Amniotic epithelial cell (primary cell): ENCODE results near the gene HIRA.
"Not testable (repeated sequence)": the region's sequence is repeated elsewhere in the genome, so short reads cannot be mapped to it uniquely, and the experiment has no call there.

ENCODE experiments used
- DNase-seq: peaks from one replicate; pipeline ENCODE4 v3.0.0-alpha.2; 2010; ENCODE audit warnings: low read depth

The HIRA gene

GRCh38 chr22:19463008-19463407 lies 31.5 kb upstream of the HIRA start:
- no peak for DNase-seq

- no peak for DNase-seq
Measured at GRCh38 chr22:19461506-19461905, 30.0 kb upstream of the HIRA start.

- DNase-seq, result no peak
Measured at GRCh38 chr22:19460036-19460435, 28.5 kb upstream of the HIRA start.

- DNase-seq, result no peak
Measured at GRCh38 chr22:19457828-19458428, 26.4 kb upstream of the HIRA start.

- no peak for DNase-seq
Measured at GRCh38 chr22:19456541-19456940, 25.0 kb upstream of the HIRA start.

- DNase-seq, result no peak
Measured at GRCh38 chr22:19455585-19456370, 24.2 kb upstream of the HIRA start.

GRCh38 chr22:19455033-19455432 lies 23.5 kb upstream of the HIRA start:
- no peak for DNase-seq

GRCh38 chr22:19454156-19454555 lies 22.6 kb upstream of the HIRA start:
- no peak for DNase-seq

- DNase-seq, result no peak
Measured at GRCh38 chr22:19453718-19454117, 22.2 kb upstream of the HIRA start.

- no peak for DNase-seq
Measured at GRCh38 chr22:19451570-19451969, 20.0 kb upstream of the HIRA start.

GRCh38 chr22:19450363-19451175 lies 19.0 kb upstream of the HIRA start:
- no peak for DNase-seq

GRCh38 chr22:19449422-19449767 lies 17.9 kb upstream of the HIRA start:
- DNase-seq, result no peak

- DNase-seq, result no peak
Measured at GRCh38 chr22:19448739-19449421, 17.3 kb upstream of the HIRA start.

- DNase-seq, result peak; percentile 65
Measured at GRCh38 chr22:19448076-19448607, 16.6 kb upstream of the HIRA start.

GRCh38 chr22:19447330-19448075 lies 16.0 kb upstream of the HIRA start, which contains the start of gene C22orf39:
TSS of gene C22orf39 (minus strand) at chr22:19447711. CDS start at chr22:19447688, 23 bp downstream.
- peak; percentile 90 for DNase-seq

GRCh38 chr22:19446603-19447329 lies 15.2 kb upstream of the HIRA start:
- peak; percentile 11 for DNase-seq

- not testable (repeated sequence) for DNase-seq
Measured at GRCh38 chr22:19445279-19445982, 13.9 kb upstream of the HIRA start.

GRCh38 chr22:19443544-19444211 lies 12.1 kb upstream of the HIRA start:
- DNase-seq, result no peak

- DNase-seq, result peak; percentile 79
Measured at GRCh38 chr22:19442166-19442565, 10.6 kb upstream of the HIRA start.
